SHP77 (cell line): ENCODE data around the gene RNF157.

Experiments used
- DNase-seq, 2 experiments: peaks; one replicate each; lab custom pipeline; 2025; lab: John Stamatoyannopoulos, UW

Gene RNF157

DNA sequence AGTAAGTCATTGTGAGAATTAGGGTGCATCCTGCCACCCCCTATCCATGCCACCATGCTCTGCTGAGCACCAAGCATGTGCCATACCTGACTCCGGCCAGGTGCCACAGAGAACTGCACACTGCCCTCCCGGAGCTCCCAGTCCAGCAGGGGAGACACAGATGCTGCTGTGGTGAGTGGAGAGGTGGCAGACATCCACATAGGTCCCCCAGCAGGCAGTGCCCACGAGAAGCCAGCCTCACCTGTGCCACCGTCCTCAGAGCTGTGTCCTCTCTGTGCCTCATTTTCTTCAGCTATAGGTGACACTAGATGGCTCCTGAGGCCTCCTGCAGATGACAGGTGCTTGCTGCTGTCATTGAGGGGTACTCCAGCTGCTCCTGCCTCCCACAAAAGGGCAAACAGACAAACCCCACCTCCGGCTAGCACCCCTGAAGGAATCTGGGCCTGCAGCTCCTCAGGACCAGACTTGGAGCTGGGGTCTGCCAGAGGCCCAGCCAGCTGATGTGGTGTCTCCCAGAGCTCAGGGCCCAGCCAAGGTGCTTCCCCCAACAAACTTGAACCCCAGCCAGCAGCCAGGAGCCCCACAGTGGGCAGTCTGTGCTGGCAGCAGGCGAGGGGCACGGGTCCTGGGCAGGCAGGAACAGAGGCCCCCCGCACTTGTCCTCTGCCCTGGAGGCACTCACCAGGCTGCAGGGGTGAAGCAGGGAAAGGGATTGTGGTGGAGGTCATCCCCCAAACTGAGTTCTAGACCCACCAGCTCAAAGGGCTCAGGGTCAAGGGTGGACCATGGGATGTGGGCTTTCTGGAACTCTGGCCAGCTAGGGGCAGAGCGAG is 116.3 kb downstream of the RNF157 start:
- DNase-seq, result no peak

DNA sequence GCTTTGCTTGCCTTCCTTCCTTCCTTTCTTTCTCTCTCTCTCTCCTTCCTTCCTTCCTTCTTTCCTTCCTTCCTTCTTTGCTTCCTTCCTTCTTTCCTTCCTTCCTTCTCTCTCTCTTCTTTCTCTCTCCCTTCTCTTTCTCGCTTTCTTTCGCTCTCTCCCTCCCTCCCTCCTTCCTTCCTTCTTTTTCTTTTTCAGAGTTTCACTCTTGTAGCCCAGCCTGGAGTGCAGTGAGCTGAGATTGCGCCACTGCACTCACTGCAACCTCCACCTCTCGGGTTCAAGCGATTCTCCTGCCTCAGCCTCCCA is 117.1 kb downstream of the RNF157 start:
- no peak for DNase-seq

DNA sequence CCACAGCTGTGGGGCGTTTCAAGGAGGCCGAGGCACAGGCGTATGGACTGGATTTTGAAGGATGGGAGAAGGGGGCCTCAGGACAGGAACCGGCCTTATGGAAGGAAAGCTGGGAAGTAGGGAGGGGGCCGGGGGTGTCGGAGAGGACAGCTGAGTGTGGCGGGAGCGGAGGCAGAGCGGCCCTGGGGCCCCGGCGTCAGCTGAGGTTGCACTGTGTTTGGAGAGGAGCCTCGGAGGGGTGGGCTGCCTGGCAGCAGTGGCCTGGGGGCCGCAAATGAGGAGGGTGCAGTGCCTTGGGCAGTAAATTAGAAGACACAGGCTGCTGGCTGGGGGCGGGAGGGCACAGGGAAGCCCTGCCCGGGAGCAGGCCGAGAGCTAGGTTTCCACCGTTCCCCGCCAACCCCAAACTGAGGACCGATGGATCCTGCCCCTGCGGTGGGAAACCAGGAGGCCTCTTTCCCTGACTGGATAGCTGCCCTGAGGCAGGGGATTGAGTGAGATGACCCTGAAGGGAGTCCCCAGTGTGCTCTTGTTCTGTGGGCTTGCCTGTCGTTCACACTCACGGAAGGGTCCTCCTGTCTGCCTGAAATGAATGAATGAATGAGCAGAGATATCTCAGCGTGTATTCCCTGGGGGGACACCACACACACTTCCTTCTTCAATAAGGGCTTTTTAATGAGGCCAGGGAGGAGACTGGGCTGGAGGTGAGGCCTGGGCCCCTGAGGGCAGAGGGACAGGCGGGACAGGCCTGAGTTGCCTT is 117.7 kb downstream of the RNF157 start:
- no peak for DNase-seq

DNA sequence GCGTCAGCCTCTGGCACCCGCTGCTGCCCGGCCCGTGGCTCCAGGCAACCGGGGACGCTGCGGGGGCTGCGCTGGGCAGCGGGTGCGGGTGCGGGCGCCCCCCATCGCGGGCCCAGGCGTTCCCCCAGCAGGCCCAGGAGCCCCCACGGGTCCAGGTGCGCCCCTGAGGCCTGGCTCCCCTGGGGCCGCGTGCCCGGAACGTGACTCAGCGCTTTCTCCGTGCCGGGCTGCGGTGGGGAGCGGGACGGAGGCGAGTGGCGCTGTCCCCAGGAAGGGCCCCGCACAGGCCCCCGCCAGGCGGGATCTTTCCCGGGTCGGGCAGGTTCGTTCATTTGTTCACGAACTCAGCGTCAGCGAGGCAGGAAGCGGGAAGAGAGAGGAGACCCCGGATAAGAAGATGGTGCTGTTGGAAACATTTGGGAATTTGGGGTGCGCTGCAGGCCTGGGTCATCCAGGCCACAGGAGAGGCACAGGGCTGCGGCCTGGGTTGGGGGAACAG is 118.3 kb downstream of the RNF157 start:
- no peak for DNase-seq

DNA sequence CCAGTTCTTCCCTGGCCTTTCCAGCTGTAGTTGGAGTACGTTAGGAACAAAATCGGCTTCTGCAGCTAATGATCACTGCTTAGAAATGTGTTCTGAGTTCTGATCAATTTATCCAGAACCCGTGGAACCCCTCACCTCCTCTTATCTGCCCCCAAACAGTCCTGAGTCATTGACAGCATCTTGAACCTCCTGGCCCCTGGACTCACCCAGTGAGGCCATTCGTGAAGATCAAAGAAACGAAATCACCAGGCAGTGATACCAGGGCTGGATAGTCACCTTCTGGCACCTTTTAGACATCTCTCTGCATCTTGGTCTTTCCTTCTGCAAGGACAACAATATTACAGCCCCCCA is 119.7 kb downstream of the RNF157 start:
- DNase-seq, result no peak

DNA sequence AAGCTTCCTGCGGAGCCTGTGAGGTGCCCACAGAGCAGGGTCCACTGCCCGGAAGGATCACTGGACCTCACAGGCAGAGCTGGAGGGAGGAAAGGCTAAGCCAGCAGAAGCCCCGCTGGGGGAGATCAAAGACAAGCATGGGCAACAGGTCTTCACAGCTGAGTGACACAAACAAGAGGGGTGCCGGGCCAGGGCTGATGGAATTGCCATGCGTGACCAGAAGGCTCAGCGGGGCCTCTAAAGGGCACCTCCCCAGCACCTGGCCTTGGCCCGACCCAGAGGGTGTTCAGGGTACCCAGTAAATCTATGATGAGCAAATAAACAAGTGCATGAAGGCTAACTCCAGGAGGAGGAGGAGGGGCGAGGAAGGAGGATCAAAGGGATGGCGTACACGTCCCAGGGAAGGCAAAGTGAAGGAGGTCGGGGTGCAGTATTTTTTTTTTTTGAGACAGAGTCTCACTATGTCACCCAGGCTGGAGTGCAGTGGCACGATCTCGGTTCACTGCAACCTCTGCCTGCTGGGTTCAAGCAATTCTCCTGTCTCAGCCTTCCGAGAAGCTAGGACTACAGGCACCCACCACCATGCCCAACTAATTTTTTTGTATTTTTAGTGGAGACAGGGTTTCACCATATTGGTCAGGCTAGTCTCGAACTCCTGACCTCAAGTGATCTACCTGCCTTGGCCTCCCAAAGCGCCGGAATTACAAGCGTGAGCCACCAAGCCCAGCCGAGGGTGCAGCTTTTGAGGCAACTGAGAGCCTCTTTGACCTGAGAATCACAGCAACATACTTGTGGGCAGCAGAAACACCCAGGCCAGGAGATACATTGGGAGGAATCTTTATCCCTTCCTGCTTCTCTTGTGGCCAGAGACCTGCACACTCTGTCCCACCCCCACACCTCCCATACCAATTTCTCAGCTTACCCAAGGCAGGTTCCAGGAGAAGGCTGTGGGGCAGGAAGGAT is 120.6 kb downstream of the RNF157 start:
- DNase-seq, result no peak

DNA sequence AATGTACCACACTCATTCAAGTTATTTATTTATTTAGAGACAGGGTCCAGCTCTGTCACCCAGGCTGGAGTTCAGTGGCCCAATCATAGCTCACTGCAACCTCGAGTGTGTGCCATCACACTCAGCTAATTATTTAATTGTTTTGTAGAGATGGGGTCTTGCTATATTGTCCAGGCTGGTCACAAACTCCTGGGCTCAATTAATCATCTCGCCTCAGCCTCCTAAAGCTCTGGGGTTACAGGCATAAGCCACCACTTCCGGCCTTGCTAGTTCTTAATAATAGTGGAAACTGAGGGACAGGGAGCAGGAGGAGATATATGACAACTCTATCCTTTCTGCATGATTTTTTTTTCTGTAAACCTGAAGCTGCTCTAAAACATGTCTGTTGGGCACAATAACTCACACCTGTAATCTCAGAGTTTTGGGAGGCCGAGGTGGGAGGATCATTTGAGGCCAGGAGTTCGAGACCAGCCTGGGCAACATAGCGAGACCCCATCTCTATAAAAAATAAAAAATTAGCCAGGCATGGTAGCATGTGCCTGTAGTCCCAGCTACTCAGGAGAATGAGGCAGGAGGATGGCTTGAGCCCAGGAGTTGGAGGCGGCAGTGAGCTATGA is 125.0 kb downstream of the RNF157 start:
- no peak for DNase-seq

DNA sequence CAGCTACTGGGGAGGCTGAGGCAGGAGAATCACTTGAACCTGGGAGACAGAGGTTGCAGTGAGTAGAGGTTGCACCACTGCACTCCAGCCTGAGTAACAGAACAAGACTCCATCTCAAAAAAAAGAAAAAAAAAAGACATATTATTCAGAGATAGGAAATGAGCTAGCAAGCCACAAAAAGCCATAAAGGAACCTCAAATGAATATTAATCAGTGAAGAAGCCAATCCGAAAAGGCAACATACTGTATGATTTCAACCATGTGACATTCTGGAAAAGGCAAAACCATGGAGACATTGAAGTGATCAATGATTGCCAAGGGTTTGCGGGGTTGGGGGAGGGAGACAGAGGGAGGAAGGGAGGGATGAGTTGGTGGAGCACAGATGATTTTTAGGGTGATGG is 128.3 kb downstream of the RNF157 start:
- DNase-seq, result no peak

DNA sequence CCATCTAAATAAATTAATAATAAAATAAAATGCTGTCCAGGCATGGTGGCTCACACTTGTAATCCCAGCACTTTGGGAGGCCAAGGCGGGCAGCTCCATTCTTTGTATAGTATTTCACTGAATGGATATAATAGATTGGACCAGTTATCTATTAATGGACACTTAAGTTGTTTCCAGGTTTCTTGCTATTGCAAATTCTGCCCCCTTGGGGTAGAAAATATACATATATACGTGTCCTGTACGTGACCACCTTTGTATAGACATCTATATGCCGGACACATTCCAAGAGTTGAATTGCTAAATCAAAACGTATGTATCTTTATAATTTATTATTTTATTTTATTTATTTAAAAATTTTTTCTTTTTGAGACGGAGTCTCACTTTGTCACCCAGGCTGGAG is 132.8 kb downstream of the RNF157 start:
- DNase-seq, result peak in 1 of 2 experiments; percentile 8

DNA sequence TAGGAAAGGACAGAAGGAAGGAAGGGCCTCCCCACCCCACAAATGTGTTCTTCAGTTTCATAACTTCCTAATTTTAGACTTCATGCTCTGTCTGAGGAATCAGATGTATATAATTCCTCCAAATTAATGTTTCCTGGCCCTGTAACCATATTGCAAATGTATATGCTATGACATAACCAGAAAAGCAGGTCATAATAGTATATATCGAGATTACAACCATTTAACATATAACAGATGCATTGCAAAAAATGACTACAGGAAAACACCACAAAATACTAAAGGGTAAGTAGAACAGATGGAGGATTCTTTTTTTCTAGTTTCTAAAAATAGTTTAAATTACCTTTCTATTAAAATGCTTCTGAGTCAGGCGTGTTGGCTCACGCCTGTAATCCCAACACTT is 133.6 kb downstream of the RNF157 start:
- no peak for DNase-seq

DNA sequence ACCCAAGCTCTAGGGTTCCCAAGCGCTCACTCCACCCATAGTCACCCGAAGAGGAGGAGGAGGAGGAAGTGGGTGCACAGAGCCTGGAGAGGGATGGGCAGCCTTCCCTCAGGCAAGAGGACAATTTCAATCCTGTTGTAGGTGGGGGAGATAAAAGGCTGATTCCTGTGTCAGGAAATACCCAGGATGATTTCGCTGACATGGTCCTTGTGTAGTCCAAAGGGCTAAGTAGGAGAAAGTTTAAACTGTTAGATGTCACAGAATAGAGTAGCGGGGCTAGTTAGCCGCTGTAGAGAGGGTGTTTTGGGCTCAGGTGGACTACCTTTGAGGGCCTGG is 135.4 kb downstream of the RNF157 start:
- no peak for DNase-seq

DNA sequence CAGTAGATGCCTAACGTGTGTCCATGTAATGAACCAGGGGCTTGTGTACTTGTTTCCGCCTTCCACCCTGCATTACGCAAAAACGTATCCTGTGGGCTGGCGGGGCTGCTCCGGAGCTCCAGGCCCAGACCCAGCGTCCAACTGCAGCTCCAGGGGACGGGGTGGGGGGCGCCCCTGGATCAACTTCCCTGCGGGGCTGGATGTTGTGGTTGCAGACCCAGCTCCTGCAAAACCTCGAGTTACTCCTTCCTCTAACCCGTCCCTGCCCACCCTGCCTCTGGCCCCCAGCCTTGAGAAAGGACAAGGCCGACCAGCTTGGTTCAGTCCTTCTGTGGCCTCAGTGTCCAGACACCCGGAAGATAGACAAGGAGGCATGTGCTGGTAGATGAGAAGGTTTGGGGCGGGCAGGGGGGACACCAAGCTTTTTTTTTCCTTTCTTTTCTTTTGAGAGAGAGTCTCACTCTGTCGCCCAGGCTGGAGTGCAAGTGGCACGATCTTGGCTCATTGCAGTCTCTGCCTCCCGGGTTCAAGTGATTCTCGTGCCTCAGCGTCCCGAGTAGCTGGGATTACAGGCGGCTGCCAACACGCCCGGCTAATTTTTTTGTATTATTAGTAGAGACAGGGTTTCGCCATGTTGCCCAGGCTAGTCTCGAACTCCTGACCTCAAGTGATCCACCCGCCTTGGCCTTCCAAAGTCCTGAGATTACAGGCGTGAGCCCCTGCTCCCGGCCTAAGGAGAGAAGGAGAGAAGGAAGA is 136.0 kb downstream of the RNF157 start:
- DNase-seq, result no peak

DNA sequence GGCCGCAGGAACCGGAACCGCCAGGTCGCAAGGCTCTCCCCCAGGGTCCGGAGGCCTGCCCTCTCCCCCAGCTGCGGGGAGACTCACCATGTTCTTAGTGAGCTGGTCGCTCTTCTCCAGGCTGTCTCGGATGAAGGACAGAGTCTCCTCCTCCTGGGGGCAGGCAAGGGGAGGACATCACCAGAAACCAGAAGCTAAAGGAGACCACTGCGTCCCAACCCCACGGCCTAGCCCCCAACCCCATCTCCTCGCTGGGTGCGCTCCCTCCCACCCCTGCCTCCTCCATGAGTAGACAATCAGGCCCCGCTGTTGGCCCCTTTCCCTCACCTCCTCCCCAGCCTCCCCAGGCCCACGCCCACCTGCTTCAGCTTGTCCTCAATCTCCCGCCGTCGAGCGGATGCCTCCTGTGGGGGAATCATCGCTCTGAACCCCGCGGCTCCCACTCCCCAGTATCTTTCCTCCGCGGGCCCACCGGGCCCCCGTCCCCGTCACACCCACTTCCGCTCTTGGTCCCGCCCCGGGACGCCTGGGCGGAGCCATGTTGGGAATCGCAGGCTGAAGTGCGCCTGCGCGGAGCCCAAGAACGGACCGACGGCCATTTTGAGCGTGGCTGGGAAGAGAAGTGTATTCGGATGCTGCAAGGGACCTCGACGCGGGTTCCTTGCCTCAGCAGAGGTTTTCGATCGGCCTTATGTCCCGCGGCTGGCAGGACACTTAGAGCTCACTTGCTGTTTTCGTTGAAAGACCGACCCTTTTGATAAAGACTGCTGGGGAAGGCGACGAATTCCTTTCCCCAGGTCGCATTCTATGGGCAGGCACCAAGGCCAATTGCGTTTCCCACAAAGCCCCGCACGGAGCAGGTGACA is 136.8 kb downstream of the RNF157 start, which contains the start of gene EXOC7:
EXOC7 (minus strand) TSS at position 514 of the 866 bp plus-strand sequence; CDS start at position 419, 95 bp downstream.
- peak; percentile 93 to 95 for DNase-seq

DNA sequence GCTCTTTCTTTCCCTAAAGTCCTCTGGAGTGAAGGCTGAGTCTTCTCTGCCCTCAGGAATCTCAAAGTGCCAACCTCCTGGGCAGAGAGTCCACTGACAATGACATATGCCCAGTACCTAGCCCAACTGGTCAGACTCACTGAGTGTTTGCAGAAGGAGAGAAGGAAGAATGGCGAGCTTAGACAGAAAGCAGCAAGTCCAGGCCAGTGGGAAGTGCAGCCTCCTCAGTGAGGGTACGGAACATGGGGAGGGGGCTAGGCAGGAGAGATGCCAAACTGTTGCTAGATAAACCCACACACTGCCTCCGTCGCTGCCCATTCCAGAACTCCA is 137.4 kb downstream of the RNF157 start:
- no peak for DNase-seq

DNA sequence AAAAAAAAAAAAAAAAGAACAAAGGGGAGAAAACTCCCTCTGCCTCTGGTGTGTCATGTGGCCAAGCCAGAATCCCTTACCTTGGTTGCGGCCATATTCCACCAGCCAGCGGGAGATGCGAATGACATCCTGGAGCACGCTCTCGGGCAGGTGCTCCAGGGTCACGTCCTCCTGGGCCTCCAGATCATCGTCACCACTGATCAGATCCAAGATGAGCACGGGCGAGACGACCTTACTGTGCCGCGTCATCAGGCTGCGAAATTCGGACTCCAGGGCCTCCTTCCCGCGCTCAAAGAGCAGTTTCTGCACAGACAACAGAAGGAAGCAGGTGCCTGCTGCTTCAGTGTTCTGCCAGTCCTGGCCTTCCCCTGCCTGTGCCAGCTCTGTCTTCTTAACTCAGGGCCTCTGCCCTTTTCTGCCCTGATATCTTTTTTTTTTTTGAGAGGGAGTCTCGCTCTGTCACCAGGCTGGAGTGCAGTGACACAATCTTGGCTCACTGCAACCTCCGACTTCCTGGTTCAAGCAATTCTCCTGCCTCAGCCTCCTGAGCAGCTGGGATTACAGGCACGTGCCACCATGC is 142.5 kb downstream of the RNF157 start:
- no peak for DNase-seq

DNA sequence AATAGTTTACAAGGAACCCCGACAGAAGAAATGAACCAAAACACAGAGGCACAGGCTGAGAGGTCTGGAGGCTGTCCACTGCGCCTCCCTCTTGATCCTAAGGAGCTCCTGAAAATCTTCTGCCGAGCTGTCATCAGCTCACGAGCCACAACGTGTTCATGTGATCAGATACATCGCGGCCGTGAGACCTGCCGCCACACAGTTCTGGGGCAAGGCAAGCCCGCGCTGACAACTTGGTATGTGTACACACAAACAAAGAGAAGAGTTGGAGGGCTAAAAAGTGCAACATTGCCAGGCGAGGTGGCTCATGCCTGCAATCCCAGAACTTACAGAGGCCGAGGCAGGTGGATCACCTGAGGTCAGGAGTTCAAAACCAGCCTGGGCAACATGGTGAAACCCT is 144.3 kb downstream of the RNF157 start:
- no peak for DNase-seq

DNA sequence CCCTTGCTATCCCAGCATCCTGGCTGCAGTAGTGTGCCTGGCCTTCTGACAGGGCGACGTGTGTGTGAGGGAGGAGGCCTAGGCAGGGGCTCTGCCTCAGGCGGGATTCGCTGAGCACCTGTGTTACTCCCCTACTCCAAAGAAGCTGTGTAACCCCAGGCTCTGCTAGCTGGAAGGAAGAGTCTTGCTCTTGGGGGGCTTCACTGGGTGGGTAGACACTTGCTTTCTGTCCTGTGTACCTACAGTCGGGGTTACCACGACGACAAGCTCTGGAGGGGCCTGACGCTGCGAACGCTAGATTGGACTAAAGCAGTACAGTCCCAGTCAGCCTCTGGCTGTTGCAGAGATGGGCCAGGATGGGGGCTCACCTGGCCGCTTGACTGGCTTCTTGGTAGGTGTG is 146.2 kb downstream of the RNF157 start:
- DNase-seq, result no peak

DNA sequence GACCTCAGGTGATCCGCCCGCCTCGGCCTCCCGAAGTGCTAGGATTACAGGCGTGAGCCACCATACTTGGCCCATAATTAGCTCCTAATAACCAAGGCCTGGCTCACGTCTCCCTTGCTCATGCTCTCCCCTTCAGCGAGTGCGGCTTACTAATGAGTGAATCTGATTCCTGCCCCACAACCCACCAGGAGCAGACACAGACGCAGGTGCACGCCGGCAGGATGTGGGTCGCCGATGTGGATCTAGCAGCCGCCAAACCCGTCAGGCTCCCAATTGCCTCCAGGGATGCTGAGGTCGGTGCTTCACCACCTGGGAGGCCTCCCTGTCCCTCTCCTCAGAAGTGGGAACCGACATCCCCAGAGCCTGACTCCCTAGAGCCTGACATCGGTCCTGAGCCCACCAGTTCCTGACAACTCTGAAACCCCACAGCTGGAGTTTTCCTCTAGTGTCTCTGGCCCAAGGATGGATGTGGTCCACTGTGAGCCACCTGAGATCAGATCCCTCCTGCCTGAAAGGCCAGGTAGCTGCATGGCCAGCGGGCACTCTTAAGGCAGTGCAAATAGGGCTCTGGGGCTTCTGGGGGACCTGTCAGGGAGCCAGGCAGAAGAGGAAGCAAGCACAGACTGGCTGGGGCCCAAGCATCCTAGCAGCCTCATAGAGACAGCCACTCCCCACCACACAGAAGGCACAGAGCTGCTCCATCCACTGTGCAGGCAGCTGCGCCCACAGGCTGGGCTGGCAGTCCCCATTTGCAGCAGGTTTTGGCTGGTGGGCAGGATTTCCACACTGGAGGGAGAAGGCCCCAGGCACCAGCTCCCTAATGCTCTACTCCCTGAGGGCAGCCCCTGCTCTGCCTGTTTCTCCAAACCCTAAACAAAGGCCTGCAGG is 147.5 kb downstream of the RNF157 start:
- no peak for DNase-seq
